Fibroblast of pulmonary artery (primary cell): Measurements from ENCODE around the gene INPP5J.
A peak's percentile ranks its signal among the peaks of the same experiment; 100 is the strongest.

Source experiments
- DNase-seq: peaks from one replicate; pipeline ENCODE4 v3.0.0-alpha.2; 2010; ENCODE audit warnings: low read depth
- H3K4me3 ChIP-seq: replicated peaks from 2 replicates; pipeline ENCODE4 v1.5.1; 2011; ENCODE audit warnings: low read depth, mild to moderate bottlenecking, control low read depth, low read length, moderate library complexity
- CTCF ChIP-seq: IDR thresholded peaks from 2 replicates; pipeline ENCODE4 v1.5.1; 2011; ENCODE audit warnings: mild to moderate bottlenecking, control low read depth, low read length, inconsistent platforms; ENCODE audit errors: missing control alignments

The INPP5J gene

GRCh38 chr22:31143038-31143437 lies 20.3 kb downstream of the INPP5J start:
- TF ChIP-seq CTCF: no peak
- no peak for DNase-seq
- H3K4me3 ChIP-seq: no peak overlapping the region

- no peak overlapping the region for H3K4me3 ChIP-seq
- no peak for TF ChIP-seq CTCF
- DNase-seq: no peak
These were observed 20.8 kb downstream of the INPP5J start for GRCh38 chr22:31143537-31143936.

GRCh38 chr22:31144223-31144622 lies 21.5 kb downstream of the INPP5J start:
- no peak overlapping the region for H3K4me3 ChIP-seq
- DNase-seq: peak; percentile 45
- TF ChIP-seq CTCF: no peak

GRCh38 chr22:31148488-31148887 lies 25.7 kb downstream of the INPP5J start:
- peak; percentile 75 for DNase-seq
- H3K4me3 ChIP-seq: no peak overlapping the region
- TF ChIP-seq CTCF: no peak

- no peak overlapping the region for H3K4me3 ChIP-seq
- no peak for TF ChIP-seq CTCF
- peak; percentile 90 for DNase-seq
These were observed 26.3 kb downstream of the INPP5J start for GRCh38 chr22:31148953-31149627.

GRCh38 chr22:31150615-31151014 lies 27.8 kb downstream of the INPP5J start:
- no peak for DNase-seq
- no peak overlapping the region for H3K4me3 ChIP-seq
- peak; percentile 47 for TF ChIP-seq CTCF

GRCh38 chr22:31151872-31152271 lies 29.1 kb downstream of the INPP5J start:
- no peak for DNase-seq
- H3K4me3 ChIP-seq: no peak overlapping the region
- TF ChIP-seq CTCF: no peak
